ENCODE measurements around the gene HPSE2. TPM values are rescaled to one million over a fixed set of nuclear protein-coding genes. Genes with fewer than 3 reads are reported as not detected.

Gene HPSE2
- total and polyA plus RNA-seq, 2 experiments from 2014 or later: not detected

GRCh38 chr10:98815039-98815885 is 420.4 kb downstream of the HPSE2 start:
- in situ Hi-C loops (cut with MboI): no loop called here
- Histone ChIP-seq H4K20me1 (ENCODE audit: insufficient read depth) (no peaks in the 10 kb centered on the region), H3K4me1 (ENCODE audit: insufficient read depth) (no peaks in the 10 kb centered on the region), H3F3A (ENCODE audit: insufficient read depth) (no peaks in the 10 kb centered on the region), H3K4me2 (ENCODE audit: unreplicated experiment) (no peak overlapping the region), H3K36me3 (ENCODE audit: low read depth) (no peaks in the 10 kb centered on the region), H3K79me2 (ENCODE audit: insufficient read depth) (no peaks in the 10 kb centered on the region), H3K9ac (no peak overlapping the region), H2AFZ (no peak overlapping the region), H3K27ac (no peak overlapping the region), H3K9me2 (ENCODE audit: insufficient read depth) (no peaks in the 10 kb centered on the region), H3K27me3 (replicated peaks; ENCODE audit: insufficient read depth) (no peaks in the 10 kb centered on the region), H3K4me3 (no peak overlapping the region), H3K9me3 (ENCODE audit: low read depth) (no peaks in the 10 kb centered on the region)
- WGBS, 2 experiments (ENCODE audit: low coverage in 1 of 2, low lambda C conversion rate in 2 of 2, missing lambda C conversion rate in 2 of 2): 36 to 38% methylated on average over 8 of the region's 8 CpGs
- TF ChIP-seq EZH2phosphoT487 (IDR thresholded peaks at IDR 0.05; ENCODE audit: insufficient read depth, low read depth) (no peak), EZH2 (IDR thresholded peaks at IDR 0.05; ENCODE audit: insufficient read depth, poor library complexity, severe bottlenecking) (no peak)
- no peak for DNase-seq

GRCh38 chr10:98814470-98814869 is 421.2 kb downstream of the HPSE2 start:
- H3K4me1 ChIP-seq (ENCODE audit: insufficient read depth): no peaks in the 10 kb centered on the region
- H3K27me3 ChIP-seq (replicated peaks; ENCODE audit: insufficient read depth): no peaks in the 10 kb centered on the region
- no peaks in the 10 kb centered on the region for H4K20me1 ChIP-seq (ENCODE audit: insufficient read depth)
- DNase-seq: no peak
- H3K4me2 ChIP-seq (ENCODE audit: unreplicated experiment): no peak overlapping the region
- no peak overlapping the region for H2AFZ ChIP-seq
- no peak overlapping the region for H3K4me3 ChIP-seq
- H3K9me3 ChIP-seq (ENCODE audit: low read depth): no peaks in the 10 kb centered on the region
- no peak overlapping the region for H3K27ac ChIP-seq
- no peak for TF ChIP-seq EZH2 (IDR thresholded peaks at IDR 0.05; ENCODE audit: insufficient read depth, poor library complexity, severe bottlenecking)
- TF ChIP-seq EZH2phosphoT487 (IDR thresholded peaks at IDR 0.05; ENCODE audit: insufficient read depth, low read depth): no peak
- H3K36me3 ChIP-seq (ENCODE audit: low read depth): no peaks in the 10 kb centered on the region
- in situ Hi-C loops (cut with MboI): no loop called here
- no peak overlapping the region for H3K9ac ChIP-seq
- no peaks in the 10 kb centered on the region for H3K9me2 ChIP-seq (ENCODE audit: insufficient read depth)
- H3K79me2 ChIP-seq (ENCODE audit: insufficient read depth): no peaks in the 10 kb centered on the region
- 29 to 32% methylated on average over 3 of the region's 3 CpGs for WGBS, 2 experiments (ENCODE audit: low coverage in 1 of 2, low lambda C conversion rate in 2 of 2, missing lambda C conversion rate in 2 of 2)
- no peaks in the 10 kb centered on the region for H3F3A ChIP-seq (ENCODE audit: insufficient read depth)

GRCh38 chr10:98808282-98808892 is 427.3 kb downstream of the HPSE2 start:
- H2AFZ ChIP-seq: no peak overlapping the region

GRCh38 chr10:98800263-98800662 is 435.4 kb downstream of the HPSE2 start:
- no peak overlapping the region for H2AFZ ChIP-seq
- H3F3A ChIP-seq (ENCODE audit: insufficient read depth): no peaks in the 10 kb centered on the region
- H4K20me1 ChIP-seq (ENCODE audit: insufficient read depth): no peaks in the 10 kb centered on the region
- H3K36me3 ChIP-seq (ENCODE audit: low read depth): no peaks in the 10 kb centered on the region
- DNase-seq: no peak
- no peak overlapping the region for H3K9ac ChIP-seq
- in situ Hi-C loops (cut with MboI): no loop called here
- no peaks in the 10 kb centered on the region for H3K9me3 ChIP-seq (ENCODE audit: low read depth)
- H3K27me3 ChIP-seq (replicated peaks; ENCODE audit: insufficient read depth): no peaks in the 10 kb centered on the region
- no peak overlapping the region for H3K27ac ChIP-seq
- no peaks in the 10 kb centered on the region for H3K79me2 ChIP-seq (ENCODE audit: insufficient read depth)
- TF ChIP-seq EZH2phosphoT487 (IDR thresholded peaks at IDR 0.05; ENCODE audit: insufficient read depth, low read depth) (no peak), EZH2 (IDR thresholded peaks at IDR 0.05; ENCODE audit: insufficient read depth, poor library complexity, severe bottlenecking) (no peak)
- no peak overlapping the region for H3K4me3 ChIP-seq
- H3K9me2 ChIP-seq (ENCODE audit: insufficient read depth): no peaks in the 10 kb centered on the region
- H3K4me2 ChIP-seq (ENCODE audit: unreplicated experiment): no peak overlapping the region
- H3K4me1 ChIP-seq (ENCODE audit: insufficient read depth): no peaks in the 10 kb centered on the region

More at GRCh38 chr10:98808282-98808892, 427.3 kb downstream of the HPSE2 start:
- Histone ChIP-seq H4K20me1 (ENCODE audit: insufficient read depth) (no peaks in the 10 kb centered on the region), H3F3A (ENCODE audit: insufficient read depth) (no peaks in the 10 kb centered on the region), H3K36me3 (ENCODE audit: low read depth) (no peaks in the 10 kb centered on the region), H3K9me2 (ENCODE audit: insufficient read depth) (no peaks in the 10 kb centered on the region), H3K9ac (no peak overlapping the region), H3K9me3 (ENCODE audit: low read depth) (no peaks in the 10 kb centered on the region), H3K27me3 (replicated peaks; ENCODE audit: insufficient read depth) (no peaks in the 10 kb centered on the region), H3K4me1 (ENCODE audit: insufficient read depth) (no peaks in the 10 kb centered on the region), H3K4me3 (no peak overlapping the region), H3K79me2 (ENCODE audit: insufficient read depth) (no peaks in the 10 kb centered on the region), H3K4me2 (ENCODE audit: unreplicated experiment) (no peak overlapping the region), H3K27ac (no peak overlapping the region)
- no peak for DNase-seq
- in situ Hi-C loops (cut with MboI): no loop called here
- TF ChIP-seq EZH2 (IDR thresholded peaks at IDR 0.05; ENCODE audit: insufficient read depth, poor library complexity, severe bottlenecking) (no peak), EZH2phosphoT487 (IDR thresholded peaks at IDR 0.05; ENCODE audit: insufficient read depth, low read depth) (no peak)
- WGBS, 2 experiments (ENCODE audit: low coverage in 1 of 2, low lambda C conversion rate in 2 of 2, missing lambda C conversion rate in 2 of 2): 34 to 39% methylated on average over 2 of the region's 2 CpGs

Data from GM23248 (cell line).